Ammon's horn (tissue), 1 donor: Measurements from ENCODE around the gene C3orf18.

Experiments
- DNase-seq: peaks from one replicate; pipeline ENCODE4 v3.0.0-alpha.2; 2016; ENCODE audit warnings: low spot score

C3orf18 gene

DNA sequence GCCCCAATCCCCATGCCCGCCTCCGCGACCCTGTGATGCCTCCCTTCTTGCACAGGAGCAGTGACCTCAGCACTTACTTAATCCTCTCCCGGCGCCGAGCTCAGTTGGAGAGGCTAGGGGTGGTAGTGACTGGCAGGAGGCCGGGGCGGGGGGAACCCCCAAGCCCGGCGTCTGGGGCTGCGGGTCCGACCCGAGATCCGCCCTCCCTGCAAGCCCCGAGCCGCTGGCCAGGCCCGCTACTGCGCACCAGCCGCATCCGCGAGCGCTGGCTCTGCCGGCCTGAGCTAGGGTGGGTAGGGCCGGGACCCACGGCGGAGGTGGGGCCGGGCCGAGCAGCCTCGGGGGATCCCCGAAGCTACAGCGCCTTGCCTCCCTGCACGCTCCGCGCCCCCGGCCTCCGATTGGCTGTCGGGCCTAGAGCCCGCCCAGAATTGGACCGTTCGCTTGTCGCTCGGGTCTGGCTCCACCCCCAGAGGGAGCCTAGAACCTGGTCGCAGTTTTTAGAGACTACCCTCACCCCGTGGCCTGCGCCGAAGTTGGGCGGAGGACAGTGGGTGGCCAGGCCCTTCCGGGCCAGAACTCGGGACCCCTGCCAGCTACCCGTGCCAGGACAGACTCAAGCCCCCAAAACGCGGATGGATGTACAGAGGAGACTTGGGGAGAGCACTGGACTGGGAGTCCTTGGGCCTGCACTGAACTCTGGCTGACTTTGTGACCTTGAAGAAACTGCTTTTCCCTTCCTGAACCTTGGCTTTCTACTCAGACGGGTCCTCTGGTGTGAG lies at the start of gene C3orf18:
TSS of gene C3orf18 (minus strand) at position 362 of the 782 bp plus-strand sequence. CDS start 2,048 bp downstream, outside the sequence.
- peak; percentile 93 for DNase-seq

DNA sequence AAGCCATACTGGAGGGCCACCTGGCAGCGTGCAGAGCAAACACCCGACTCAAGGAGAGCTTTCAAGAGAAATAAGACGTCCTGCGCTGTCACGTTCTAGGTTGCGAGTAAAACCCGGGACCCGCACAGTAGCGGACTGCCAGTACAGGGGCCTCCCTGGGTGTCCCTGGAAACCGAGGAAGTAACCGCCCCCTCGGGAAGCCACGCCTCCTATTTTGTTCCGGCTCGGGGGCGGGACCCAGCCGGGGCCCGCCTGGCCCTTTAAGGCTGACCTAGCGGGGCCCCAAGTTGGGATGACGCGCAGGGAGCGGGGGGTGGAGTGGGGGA lies 49.2 kb upstream of the C3orf18 start:
- DNase-seq: peak; percentile 84

DNA sequence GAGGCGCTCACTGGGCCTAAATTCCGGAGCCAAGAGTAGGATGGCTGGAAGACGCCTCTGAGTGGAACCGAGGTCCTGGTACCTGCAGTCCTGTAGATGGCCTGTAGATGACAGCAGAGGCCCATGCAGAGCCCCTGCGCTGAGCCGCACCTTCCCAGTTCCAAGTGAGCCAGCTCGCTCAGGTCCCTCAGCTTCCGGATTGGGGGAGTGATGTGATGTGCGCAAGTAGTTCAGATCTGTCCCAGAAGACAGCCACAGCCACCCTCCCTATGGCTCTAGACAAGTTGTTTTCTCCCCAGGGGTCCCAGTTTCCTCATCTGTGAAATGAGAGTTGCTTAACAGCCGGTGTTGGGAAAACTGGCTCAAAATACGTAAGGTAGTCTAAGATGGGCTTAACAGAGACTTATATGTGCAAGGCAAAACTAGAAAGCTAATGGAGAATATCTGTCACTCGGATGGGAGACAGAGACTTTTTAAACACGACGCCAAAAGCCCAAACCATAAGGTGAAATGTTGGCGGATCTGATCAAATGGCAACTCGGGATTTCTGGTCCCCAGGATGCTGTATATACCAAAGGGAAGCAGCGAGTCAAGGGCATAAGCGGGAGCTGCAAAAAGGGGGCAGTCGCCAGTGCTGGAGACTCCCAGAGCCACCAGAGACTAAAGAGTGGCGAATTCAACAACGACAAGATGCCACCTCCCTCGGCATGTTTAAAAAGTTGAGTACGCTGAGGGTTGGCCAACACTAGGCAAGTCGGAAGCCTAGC lies 48.6 kb upstream of the C3orf18 start:
- DNase-seq: peak; percentile 91

DNA sequence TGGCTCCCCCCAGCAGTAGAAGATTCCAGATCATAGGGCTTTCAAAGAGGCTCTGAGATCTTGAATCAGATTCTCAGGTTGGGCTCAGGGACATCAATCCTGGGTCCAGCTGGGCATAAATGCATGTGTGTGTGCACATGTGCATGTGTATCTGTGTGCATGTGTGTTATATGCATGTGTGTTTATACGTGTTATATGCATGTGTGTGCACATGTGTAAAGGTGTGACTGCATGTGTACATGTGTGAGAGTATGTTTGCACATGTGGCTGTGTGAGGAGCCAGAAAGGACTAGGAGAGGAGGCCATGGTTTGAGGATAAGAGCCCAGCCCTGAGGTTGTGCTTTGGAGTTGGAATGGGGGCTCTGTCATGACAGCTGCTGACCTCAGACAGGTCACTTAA lies 47.6 kb upstream of the C3orf18 start:
- DNase-seq: no peak

DNA sequence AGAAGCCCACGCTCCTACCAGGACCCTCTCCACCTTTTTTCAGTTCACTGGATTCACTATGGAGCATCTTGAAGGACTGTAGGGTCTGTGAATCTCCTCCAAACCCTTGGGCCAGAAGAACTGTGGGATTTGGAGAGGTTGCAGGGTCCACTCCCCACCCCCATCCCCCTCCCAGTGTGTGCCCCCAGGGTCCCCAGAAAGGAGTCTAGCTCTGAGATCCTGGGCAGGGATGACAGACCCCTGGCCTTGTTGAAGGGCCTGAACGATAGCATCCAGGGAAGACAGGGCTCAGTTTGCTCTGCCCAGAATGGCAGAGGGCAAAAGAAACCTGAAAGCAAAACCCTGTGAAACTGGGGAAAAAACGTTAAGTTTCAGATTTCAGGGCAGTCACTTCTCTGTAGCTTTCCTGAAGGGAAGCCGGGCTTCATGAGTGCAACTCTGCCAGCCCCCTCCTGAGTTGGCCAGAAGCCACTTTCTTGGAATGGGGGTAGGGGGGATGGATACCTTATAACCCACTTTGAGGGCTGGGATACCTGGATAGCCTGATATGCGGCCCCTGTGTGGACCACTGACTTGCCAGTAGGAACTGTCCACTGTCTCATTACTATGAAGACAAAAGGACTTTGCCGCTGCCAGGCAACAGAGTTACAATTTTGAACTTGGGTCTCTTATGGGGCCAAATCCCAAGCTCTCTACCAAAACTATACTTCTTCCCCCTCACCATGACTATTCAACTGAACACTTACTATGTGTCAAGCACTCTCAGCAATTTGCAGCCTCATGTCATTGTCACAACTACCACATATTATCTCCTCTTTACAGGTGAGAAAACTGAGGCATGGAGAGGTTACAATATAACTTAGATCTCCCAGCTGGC lies 45.7 kb upstream of the C3orf18 start:
- no peak for DNase-seq

DNA sequence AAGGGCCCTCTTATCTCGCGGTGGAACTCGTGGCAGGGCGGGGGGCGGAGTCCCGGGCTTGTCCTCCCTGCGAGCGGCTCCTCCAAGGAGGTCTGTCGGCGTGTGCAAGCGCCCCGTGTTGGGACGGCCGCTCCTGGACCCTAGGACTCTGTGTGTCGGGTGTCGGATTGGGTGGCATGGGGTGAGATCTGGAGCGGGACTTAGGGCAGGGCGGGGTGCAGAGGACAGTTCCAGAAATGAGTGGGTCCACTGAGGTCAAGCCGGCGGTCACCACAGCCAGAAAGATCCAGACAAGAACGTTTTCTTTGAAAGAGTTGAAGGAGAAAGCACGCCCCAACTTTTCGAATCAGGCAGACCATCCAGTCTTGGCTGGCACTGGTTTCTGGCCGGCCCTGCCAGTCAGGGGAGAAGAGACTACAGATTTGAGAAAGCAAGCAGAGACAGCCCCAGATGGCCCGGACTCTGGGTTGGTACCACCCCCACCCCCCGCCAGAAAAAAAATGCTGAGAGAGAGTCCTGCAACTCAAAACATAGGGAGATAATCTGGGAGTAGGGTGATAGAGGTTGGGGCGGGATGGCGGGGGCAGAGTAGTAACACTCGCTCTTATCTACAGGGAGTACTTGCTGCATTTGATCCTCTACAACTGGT lies 44.8 kb upstream of the C3orf18 start:
- no peak for DNase-seq

DNA sequence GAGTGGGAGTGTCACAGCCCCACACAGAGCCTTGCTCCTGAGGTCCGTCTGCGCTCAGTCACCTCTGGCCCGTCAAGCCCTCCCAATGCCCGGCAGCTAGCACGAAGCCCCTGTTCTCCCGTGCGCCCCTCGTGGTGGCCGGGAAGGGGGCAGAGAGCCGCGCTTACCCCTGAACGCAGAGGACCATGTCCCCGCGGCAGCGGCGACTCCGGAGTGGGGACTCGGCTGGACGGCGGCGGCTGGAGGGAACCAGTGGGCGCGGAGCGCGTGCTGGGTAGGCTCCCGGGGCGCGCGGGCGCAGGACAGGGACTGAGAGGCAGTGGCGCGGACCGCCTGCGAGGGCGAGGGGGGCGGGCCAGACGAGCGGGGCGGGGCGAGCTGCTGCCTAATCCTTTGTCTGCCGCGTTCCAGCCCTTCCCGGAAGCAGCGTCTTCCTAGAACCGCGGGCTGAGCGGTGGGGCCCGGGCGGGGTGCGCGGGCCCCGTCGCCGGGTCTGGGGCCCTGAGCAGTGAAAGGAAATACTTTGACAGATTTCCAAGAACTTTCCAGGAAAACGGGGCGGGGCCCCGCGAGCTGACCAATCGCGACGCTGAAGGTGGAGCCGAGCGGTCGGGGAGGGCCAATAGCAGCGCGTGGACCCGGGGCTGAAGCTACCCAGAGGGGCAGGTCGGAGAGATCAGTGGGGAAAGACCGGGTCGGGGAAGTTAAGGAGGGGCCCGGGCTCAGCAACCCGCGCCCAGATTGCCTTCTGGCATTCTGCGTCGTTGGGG lies 44.1 kb upstream of the C3orf18 start, which contains the start of gene CISH:
TSS of gene CISH (minus strand) at position 311 of the 770 bp plus-strand sequence. CDS start at position 187, 124 bp downstream.
- peak; percentile 85 for DNase-seq

DNA sequence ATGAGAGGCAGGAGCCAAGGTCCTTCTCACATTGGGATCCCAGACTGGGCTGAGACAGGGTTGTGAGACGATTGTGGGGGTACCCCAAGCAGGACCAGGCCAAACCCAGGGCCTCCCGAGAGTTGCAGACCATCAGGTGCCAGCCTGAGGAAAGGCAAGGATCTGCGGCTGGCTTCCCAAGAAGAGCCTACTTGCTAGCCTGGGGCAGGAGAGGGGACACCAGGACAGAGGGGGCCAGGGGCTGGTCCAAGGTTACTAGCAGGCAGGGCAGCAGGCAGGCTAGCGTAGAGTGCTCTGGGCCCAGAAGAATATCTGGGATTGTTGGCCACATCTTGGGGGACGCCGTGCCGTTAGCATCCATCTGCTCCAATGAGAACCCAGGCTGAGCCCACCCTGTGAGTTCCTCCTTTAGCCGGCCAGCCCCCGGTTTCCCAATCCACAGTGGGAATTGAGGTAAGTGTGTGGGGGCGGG lies 43.5 kb upstream of the C3orf18 start:
- no peak for DNase-seq

DNA sequence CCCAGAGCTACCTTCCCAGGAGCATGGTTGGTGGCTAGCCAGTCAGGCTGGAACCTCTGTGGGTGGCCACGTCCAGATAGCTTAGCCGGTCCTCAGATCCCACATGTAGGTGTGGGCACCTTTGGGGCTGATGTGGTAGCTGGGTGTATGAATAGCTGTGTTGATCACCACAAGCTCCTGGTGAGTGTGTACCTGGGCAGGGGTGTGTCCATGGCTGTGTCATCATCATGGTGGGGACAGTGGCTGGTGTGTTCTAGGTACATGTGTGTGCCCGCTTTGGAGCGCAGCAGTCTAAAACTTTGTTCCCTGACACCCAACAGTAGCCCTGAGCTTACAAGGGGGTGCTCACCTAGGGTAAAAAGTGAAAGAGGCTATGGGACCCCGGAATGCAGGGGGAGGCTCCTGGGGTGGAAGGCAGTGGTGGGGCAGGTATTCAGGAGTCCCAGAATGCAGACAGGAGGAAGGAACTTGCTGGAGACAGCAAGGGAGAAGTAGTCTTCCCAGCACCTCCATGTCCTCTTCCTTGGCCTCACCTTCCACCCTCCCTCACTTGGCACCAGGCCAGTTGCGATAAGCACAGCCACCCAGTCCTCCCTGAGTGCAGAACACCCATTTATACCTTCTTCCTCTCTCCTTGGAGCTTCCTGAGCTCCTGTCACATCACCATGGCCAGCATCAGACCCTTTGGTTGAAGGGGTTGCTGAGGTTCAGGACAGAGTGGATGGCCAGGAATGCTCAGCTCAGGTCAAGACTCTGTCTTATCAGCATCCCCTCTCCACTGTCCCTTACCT lies 42.8 kb upstream of the C3orf18 start:
- no peak for DNase-seq

DNA sequence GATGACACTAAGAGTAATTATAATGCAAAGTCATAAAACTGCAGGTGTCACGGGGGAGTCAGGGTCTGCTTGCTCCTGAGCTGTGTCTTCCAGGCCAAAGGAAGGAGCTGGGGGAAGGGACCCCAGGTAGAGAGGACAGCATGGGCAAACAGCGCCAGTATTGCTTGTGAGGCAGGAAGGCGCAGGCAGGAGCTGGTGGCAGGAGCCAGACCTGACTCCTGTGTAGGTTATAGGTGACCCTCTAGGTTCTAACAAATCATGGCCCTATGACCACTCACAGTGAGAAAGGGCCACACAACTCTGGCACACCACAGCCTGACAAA lies 42.2 kb upstream of the C3orf18 start:
- no peak for DNase-seq

DNA sequence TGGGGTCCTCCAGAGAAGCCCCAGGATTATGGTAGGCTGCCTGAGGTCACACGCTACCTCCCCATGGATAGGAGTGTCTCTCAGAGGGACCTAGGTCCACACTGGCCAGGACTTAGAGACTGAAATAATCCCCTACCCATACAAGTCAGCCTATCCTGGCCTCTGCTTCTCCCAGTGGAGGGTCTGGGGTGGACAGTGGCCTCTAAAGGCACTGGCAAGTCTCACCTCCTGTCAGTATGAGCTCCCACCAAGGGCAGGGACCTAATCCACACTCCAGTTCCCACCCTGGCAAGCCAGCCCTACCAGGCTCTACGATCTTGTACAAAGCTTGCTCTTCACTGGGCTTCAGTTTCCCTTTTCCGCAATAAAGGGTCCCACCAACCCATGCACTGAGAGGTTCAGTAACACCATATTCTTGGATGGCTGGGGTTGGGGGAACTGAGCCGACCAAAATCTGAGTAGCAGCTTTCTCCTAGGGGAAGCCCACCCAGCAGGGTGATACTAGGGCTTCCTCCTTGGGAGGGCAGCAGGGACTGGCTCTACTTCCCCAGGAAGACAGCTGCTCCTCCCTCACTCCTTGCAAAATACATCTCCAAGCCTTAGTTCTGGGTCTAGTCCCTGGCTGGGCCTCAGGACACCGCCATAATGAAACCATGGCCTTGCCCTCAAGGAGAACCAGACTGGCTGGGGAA lies 41.7 kb upstream of the C3orf18 start:
- no peak for DNase-seq

DNA sequence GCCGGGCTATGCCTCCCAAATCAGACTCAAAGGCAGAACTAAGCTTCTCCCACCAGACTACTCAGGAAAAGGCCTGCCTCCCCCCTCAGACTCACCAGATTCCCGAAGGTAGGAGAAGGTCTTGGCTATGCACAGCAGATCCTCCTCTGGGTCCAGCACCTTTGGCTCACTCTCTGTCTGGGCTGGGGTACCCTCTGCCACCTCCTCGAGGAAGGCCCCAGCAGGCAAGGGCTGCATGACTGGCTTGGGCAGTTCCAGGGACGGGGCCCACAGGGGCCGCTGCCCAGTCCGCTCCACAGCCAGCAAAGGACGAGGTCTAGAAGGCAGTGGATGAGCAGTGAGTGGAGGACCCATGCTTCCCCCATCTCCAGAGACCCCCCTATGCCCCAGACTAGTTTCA lies 40.7 kb upstream of the C3orf18 start:
- DNase-seq: no peak

DNA sequence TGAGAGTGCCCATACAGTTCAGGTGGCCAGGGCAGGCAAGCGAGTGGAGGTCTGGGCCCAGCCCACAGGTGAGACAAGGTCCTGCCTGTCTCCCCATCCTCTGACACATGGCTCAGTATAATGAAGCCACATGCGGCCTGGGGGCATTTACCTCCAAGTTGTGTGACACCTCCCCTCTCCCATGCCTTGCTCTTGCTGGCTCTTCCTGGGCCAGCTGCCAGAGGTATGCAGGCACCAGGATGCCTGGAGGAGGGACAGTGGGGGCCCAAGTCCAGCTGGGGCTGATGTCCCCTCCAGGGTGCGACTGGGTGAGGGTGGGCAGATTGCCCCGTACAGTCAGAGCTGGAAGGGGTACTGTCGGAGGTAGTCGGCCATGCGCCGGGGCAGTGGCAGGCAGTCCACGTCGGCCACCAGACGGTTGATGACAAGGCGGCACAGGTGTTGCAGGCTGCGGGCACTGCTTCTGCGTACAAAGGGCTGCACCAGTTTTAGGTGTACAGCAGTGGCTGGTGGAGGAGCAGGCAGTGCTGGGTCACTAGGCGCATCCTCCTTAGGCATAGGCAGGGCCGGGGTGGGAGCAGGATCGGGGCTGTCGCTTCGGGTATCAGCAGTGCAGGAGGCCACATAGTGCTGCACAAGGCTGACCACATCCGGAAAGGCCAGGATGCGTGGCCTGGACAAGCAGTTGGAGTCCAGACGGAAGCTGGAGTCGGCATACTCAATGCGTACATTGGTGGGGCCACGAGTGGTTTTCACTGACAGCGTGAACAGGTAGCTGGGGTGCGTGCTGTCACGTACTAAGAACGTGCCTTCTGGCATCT lies 39.9 kb upstream of the C3orf18 start:
- DNase-seq: no peak

DNA sequence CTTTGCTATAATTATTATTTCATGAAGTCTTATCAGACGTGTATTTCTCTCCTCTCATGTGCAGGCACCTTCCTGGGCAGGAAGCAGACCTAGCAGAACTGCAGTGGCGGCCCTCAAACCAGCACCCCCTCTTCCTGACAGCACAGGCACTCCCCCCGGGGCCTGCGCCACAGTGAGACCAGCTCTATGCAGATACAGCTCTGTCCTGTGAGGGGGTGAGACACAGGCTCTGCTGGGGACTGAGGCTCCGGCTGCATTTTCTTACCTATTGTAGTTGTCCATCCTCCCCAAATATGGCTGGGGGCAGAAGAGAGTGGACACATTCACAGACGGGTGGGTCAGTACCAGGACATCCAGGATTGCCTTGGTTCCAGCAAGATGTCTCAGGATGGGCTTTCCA lies 39.0 kb upstream of the C3orf18 start:
- no peak for DNase-seq

DNA sequence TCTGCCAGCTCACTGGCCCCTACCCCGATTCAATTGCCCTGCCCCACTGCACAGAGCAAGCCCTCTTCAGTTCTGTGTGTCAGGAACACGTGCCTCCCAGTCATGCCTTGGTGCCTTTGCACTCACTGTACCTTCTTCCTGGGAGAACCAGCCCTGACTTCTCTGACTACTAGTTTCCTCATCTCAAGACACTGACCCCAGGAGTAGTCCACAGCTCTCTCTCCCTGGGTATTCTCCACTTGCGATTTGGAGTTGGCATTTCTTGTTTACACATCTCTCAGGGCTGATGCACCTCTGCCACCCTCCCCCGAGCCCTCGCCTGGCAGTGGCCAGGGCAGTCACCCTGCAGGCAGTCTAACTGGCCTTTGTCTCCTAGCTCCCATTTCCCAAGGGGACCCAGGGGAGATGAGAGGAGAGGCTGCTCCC lies 38.4 kb upstream of the C3orf18 start:
- DNase-seq: no peak

DNA sequence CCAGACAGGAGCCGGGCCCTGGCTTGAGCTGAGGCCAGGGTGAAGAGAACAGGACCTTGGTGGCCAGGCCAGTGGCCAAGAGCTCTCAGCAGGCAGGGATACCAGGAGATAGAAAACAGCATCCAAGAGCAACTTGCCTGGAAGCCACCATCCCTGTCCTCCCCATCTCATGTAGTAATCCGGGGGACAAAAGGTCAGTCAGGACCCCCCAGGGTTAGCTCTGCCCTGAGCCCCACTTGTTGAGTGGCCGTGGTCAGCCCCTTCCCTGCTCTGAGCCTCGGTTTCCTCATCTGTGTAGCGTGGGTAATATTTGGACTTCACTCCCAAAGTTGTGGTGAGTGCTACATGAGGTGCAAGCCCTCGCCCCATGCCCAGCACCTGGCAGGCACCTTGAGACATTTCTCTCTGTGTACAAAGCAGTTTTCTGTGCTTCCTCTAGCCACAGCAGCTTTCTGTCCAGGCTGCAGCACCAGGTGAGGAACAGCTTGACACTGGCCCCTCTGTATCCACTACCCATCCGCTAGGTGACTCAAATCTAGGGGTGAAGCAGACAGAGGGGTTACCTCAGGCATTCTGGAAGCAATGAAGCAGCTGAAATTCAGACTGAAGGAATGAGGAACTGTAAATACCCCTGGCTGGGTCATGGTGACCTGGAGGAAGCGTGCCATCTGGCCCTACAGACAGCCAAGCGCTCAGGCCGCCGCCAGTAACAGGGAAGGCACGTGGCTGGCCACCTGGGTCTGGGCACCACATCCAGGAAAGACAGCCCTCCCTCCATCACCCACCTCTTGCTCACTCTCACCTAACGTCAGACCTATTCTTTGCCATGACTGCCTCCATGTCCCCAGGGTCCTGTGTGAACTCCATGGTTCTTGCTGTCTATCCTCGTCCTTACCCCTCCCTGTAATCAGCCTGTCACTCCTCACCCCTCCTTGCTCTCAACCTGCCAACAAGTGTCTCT lies 37.4 kb upstream of the C3orf18 start:
- no peak for DNase-seq

DNA sequence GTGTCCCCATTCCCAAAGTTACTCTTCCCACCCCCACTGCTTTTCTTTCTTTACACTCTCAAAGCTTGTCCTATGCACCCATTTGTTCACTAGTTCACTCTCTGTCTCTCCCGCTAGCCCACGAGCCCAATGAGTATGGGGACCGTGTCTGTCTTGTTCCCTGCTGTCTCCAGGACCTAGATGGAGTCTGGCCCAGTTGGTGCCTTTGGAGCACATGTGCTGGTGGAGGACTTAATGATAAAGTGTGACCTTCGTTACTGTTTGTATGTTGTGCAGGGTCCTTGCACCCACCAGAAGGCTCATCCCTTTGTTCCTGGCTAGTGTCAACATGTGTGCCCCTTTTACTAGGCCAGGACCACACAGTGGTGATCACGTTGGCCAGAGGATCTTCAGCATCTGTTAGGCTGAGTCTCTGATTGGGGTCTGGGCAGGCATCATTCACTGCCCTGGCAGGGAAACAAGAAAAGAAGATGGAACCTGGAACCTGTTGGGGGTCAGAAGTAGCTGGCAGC lies 36.6 kb upstream of the C3orf18 start:
- no peak for DNase-seq
